IPS DF 6.9 (cell line): Measurements from ENCODE around the gene OR6C4.
"Not testable (repeated sequence)": the region's sequence is repeated elsewhere in the genome, so short reads cannot be mapped to it uniquely, and the experiment has no call there.

Source experiments
- DNase-seq: peaks from one replicate; pipeline ENCODE4 v3.0.0-alpha.2; 2013; ENCODE audit warnings: low read depth, low spot score
- H3K27ac ChIP-seq: one replicate; pipeline ENCODE4 v1.5.1; 2013; ENCODE audit warnings: low read length, control low read depth
- H3K27me3 ChIP-seq: 2 replicates; pipeline ENCODE4 v1.6.1; 2013; ENCODE audit warnings: mild to moderate bottlenecking, low read length; ENCODE audit not compliant: control insufficient read depth, insufficient read depth
- H3K36me3 ChIP-seq: 2 replicates; pipeline ENCODE4 v1.6.1; 2013; ENCODE audit warnings: low read length; ENCODE audit not compliant: control insufficient read depth, insufficient read depth
- H3K4me1 ChIP-seq: 2 replicates; pipeline ENCODE4 v1.6.1; 2013; ENCODE audit warnings: low read length; ENCODE audit not compliant: control insufficient read depth, insufficient read depth
- H3K4me3 ChIP-seq: 2 replicates; pipeline ENCODE4 v1.5.1; 2013; ENCODE audit warnings: mild to moderate bottlenecking, low read length
- H3K9me3 ChIP-seq: 2 replicates; pipeline ENCODE4 v1.6.1; 2013; ENCODE audit warnings: low read length, inconsistent platforms; ENCODE audit not compliant: control insufficient read depth, insufficient read depth
- WGBS: extraction: QIAGEN DNeasy Blood & Tissue Kit; methylation state at CpG from one replicate; pipeline ENCODE4 v1.1.7; 2013; ENCODE audit warnings: mixed read lengths, missing lambda C conversion rate; ENCODE audit not compliant: insufficient read length, insufficient coverage; 5-methylcytosine and 5-hydroxymethylcytosine counted together

The OR6C4 gene

GRCh38 chr12:55582066-55582465 is 32.7 kb downstream of the OR6C4 start:
- Histone ChIP-seq H3K4me1 (no peaks in the 10 kb centered on the region), H3K9me3 (no peaks in the 10 kb centered on the region), H3K4me3 (no peak overlapping the region), H3K36me3 (no peaks in the 10 kb centered on the region), H3K27ac (no peak overlapping the region), H3K27me3 (no peaks in the 10 kb centered on the region)
- DNase-seq: no peak
- WGBS: no CpG with 5 or more reads among the region's 2 CpGs

DNA sequence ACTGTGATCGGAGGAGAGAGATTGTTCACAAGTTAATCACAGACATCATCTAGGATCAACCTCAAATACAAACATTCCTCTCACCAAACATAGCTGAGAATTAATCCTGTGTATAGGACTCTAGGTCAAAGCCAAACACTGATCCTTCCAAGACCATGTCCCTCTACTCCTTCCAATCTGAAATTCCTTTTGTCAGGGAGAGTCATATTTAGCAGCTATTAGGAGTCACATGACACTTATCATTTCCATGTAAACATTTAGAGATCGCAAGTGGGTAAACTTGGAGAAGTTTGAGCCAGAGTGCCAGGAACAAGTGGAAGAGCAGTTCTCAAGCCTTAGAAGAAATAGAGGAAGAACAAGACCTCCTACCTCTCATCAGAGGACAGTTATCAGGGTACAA is 36.4 kb downstream of the OR6C4 start:
- Histone ChIP-seq H3K4me3 (no peak overlapping the region), H3K36me3 (no peaks in the 10 kb centered on the region), H3K9me3 (no peaks in the 10 kb centered on the region), H3K4me1 (no peaks in the 10 kb centered on the region), H3K27me3 (no peaks in the 10 kb centered on the region), H3K27ac (no peak overlapping the region)
- DNase-seq: no peak
- WGBS: no CpG with 5 or more reads among the region's 2 CpGs

- not testable (repeated sequence) for H3K4me1 ChIP-seq, H3K36me3 ChIP-seq, H3K27me3 ChIP-seq, DNase-seq, H3K9me3 ChIP-seq, H3K4me3 ChIP-seq, H3K27ac ChIP-seq
- no CpG with 5 or more reads among the region's 12 CpGs for WGBS
Measured at GRCh38 chr12:55590152-55590551, 40.8 kb downstream of the OR6C4 start.
